Measurements from ENCODE around the gene STAT2. TPM values are rescaled to one million over a fixed set of nuclear protein-coding genes. Genes with fewer than 3 reads are reported as not detected.

The STAT2 gene
- total and polyA plus RNA-seq, 10 of the 15 experiments (the other 5 are each of a cell fraction or from before 2014, with no cell fraction given), result 16.9 to 106 (median 77.9) TPM

GRCh38 chr12:56332512-56333196, 27.3 kb downstream of the STAT2 start (continued):
- TF ChIP-seq ZNF687 (IDR thresholded peaks at IDR 0.05) (no peak), BHLHE40 (IDR thresholded peaks at IDR 0.05; ENCODE audit: borderline replicate concordance in 1 of 2, low read depth in 2 of 2, low read length in 1 of 2) (no peak)

- Histone ChIP-seq H3K9ac (ENCODE audit: control insufficient read depth, insufficient read depth, low read length) (no peak overlapping the region), H3K9me3 (replicated peaks; ENCODE audit: control insufficient read depth, insufficient read depth, low read length) (no peaks in the 10 kb centered on the region), H4K20me1 (ENCODE audit: control insufficient read depth, insufficient read depth) (no peaks in the 10 kb centered on the region), H3K4me1 (ENCODE audit: control insufficient read depth, insufficient read depth, low read length) (peaks cover 6% of the 10 kb centered on the region), H3K36me3 (ENCODE audit: control insufficient read depth in 2 of 2, insufficient read depth in 2 of 2, low read length in 1 of 2) (peaks cover 0 to 4% of the 10 kb centered on the region in 2 experiments; a peak in 2 of 4 replicates), H3K4me3 (no peak overlapping the region), H3K4me2 (ENCODE audit: control insufficient read depth, insufficient read depth) (no peak overlapping the region), H2AFZ (ENCODE audit: control insufficient read depth, low read depth, low read length) (no peak overlapping the region), H3K79me2 (ENCODE audit: control insufficient read depth, insufficient read depth, low read length) (peaks cover 14% of the 10 kb centered on the region), H3K27me3 (replicated peaks in 1 of 2; ENCODE audit: control insufficient read depth in 2 of 2, insufficient read depth in 2 of 2, low read length in 1 of 2) (no peaks in the 10 kb centered on the region), H3K27ac (ENCODE audit: control insufficient read depth, insufficient read depth) (no peak overlapping the region)
- ChIA-PET CTCF (no interaction called here), POLR2A (interaction anchor here (1.3 kb wide), 1 partner anchor 29 kb away, joined by 5 read pairs; the partner anchor contains the start of gene STAT2), SMC1A (ENCODE audit: uncharacterized antibody, unreplicated experiment) (interaction anchor here (0.7 to 0.9 kb wide), 2 partner anchors 29 to 138 kb away, joined by 3 read pairs; partner anchors contain the start of gene STAT2), RAD21 (ENCODE audit: unreplicated experiment) (interaction anchor here (1.1 kb wide), 1 partner anchor 29 kb away, joined by 3 read pairs; the partner anchor contains the start of gene STAT2)
- DNase-seq (ENCODE audit: low read depth, low spot score), result no peak
- intact Hi-C loops (cut with micrococcal nuclease; ENCODE audit: unreplicated experiment) (loop anchor here (5.0 kb wide), 1 partner anchor 131 kb away; no protein-coding TSS in a partner anchor), in situ Hi-C loops (cut with MboI) (no loop called here)
- no peak for FAIRE-seq
- ATAC-seq, result no peak
- WGBS (ENCODE audit: insufficient coverage, insufficient replicate concordance, low lambda C conversion rate, missing lambda C conversion rate), result 92% methylated on average over 7 of the region's 7 CpGs
- TF ChIP-seq PAX8 (IDR thresholded peaks at IDR 0.05), result no peak
- BruUV-seq (replicated peaks), result no TSS peak
Observed at GRCh38 chr12:56330936-56331490, 28.9 kb downstream of the STAT2 start.

Measured in GM12878 (cell line).